LHCN-M2 (cell line): ENCODE data around the gene DCDC1. TPM values are rescaled to one million over a fixed set of nuclear protein-coding genes. Genes with fewer than 3 reads are reported as not detected.
A peak's percentile ranks its signal among the peaks of the same experiment; 100 is the strongest.

ENCODE experiments used
- DNase-seq: peaks from one replicate; pipeline ENCODE4 v3.0.0-alpha.2; 2012; ENCODE audit warnings: low read depth
- total RNA-seq: library from RNA; depleted of rRNA; stranded (reverse); fragments of >200 nt; gene quantifications from 2 replicates; pipeline ENCODE4 v1.2.3, GENCODE V29; 2014

Gene DCDC1
- total RNA-seq, 1 experiment from 2014 or later = 0.40 TPM

DNA sequence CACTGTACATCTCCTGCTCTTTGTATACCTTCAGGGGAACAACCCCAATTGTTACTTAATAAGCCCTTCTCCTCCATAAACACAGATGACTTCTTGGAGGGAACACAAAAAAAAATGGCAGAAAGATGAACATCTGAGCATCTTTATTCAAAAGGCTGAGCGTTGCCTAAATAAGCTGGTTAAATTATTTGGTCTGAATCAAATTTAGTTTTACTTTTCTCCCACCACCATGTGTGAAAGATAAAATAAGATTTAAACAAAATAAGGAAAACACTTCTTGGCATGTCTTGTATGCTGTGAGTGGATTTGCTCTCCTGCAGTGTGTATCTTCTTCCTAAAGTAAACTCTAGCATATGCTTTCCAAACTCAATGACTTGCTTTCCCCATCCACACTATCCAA lies 137.9 kb downstream of the DCDC1 start:
- DNase-seq = no peak

DNA sequence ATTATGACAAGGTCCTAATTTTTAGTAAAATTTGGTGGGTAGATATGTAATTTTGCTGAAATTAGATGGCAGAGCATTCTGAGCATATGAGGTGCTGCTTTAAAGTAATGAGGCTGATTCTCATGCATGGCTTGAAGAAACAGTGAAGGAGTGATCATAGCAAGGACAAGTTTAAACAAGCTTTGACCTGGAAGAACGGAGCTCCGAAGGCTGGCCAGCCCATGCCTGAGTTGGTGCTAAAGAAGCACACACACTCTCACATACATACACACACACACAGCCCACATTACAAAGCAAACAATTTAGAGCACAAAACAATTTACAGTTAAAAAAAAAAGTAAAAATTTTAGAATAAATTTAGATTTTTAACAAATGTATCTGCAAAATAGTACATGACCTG lies 150.7 kb downstream of the DCDC1 start:
- DNase-seq = no peak

DNA sequence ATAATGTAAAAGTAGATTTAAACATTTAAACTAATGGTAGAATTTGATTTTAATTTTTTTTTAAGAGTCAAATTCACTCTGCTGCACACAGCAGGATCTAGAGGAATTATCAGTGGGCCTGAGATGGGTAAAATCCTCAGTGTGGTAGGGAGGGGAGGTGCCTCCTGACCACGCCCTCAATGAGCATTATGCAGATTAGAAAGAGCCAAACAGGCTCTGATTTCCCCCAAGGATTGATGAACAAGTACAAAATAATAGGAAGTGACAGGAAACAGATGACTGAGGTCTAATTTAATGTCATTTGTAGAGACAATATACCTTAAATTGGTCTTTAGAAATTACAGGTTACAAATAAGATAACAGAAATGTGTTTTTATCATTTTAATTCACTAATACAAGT lies 155.2 kb downstream of the DCDC1 start:
- DNase-seq = no peak

DNA sequence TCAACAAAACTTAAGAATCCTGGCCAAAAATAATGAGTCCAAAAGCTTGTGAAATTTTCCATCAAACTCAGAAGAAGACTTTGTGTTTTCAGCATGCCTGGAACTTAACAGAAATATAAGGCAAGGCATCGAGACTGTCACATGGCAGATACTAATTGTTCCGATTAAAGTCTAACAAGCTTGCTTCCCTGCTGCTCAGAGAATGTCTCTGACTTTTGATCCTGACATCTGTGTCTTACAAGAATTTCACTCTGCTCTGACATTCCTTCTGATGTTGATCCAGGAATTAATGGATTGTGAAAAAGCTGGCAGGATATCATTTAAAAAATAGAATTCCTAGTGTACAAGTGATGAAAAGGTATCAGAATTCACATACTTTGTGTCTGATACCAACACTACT lies 170.2 kb downstream of the DCDC1 start:
- DNase-seq = no peak

DNA sequence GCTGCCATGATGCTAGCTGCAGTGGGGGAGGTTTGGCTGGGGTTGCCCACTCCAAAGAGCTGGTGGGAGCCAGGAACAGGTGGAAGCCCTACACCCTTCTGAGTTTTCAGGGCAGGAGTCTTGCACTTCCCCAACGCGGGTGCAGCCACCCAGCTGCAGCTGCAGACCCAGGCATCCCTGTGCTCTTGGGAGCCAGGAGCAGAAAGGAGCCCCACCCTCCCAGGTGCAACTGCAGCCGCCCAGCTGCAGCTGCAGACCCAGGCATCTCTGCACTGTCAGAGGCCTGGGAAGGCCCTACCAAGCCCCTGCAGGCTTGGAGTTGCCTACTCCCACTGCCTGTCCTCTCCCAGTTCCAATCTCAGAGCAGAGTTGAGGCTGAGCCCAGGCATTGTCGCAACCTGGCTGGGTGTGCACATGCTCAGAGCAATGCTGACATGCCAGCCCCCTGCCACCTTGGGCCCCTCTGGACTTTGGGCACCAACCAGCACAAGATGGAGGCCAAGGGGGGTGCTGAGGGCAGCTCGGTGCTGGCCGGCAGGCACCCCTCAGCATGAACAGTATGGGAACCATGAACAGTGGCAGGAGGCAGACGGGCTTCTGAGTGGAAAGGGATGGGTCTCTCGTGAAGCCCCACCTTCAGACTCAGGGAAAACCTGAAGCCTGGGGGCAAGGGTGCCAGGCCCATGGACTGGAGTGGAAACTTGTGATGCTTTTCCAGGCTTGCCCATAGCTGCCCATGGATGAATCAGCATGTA lies 195.4 kb downstream of the DCDC1 start:
- DNase-seq = no peak

DNA sequence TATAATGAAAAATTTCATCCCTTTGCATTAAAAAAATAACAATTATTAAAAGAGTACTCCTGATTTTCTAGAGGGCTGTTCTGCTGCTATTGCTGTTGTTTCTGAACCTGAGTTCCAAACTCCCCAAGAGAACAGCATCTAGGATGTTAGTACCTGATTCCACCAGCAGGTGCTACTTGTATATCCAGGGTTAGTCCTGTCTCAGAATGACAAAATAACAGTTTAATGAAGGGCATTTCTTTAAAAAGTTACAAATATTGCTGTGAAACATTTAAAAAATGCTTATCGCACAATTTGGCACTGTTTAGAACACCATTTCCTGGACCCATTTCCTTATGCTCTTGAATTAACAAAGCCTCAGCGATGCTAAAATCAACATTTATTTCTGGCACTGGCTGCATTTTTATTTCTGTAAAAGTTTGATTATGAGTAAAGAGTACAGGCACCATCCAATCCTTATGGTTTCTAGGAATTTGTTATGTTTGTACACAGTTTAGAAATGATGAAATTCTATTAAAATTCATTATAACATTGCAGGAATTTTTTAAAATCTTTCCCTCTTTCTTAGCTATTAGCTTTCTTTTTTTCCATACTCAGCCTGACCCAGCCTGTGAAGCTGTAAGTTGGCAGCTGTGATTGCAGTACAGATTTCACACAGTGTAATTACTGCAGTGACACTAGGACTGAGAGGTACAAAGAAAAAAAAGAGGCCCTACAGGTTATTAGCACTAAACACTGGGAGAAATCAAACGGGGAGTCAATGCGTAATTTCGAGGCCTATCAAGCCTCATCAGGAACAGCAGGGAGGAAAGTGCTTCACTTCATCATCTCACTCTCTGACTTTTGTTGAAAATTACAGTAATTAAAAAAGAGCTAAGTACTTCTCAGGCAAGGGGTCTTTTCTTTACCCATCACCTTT lies 208.8 kb downstream of the DCDC1 start:
- DNase-seq = peak; percentile 5

DNA sequence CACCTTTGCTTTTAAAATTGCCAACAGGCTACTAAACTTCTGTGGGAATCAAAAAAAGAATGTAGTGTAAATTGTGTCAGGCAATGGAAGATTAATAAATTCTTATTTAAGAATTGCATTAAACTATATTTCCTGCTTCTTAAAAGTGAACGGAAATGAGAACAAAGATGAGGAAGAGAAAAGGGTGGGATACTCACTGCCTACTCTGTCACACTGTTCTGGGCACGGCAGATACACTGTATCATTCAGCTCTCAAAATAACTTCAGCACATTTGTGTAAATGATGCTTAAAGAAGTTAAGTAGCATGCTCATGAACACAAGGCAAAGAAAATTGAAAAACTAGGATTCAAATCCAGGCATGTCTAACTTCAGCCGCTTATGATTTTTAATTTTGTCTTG lies 218.7 kb downstream of the DCDC1 start:
- DNase-seq = no peak

DNA sequence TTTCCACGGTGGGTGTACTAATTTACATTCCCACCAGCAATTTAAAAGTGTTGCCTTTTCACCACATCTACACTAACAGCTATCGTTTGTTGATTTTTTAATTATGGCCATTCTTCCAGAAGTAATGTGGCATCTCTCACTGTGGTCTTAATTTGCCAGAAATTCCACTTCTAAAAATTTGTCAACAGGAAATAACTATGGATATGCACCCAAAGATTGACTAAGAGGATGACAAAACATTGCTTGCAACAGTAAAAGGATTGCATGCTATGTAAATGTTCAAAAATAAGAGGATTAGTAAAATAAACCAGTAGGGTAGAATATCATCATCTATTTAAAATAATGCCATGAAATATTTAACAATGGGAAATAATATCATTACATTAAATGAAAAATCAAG lies 219.5 kb downstream of the DCDC1 start:
- no peak for DNase-seq

DNA sequence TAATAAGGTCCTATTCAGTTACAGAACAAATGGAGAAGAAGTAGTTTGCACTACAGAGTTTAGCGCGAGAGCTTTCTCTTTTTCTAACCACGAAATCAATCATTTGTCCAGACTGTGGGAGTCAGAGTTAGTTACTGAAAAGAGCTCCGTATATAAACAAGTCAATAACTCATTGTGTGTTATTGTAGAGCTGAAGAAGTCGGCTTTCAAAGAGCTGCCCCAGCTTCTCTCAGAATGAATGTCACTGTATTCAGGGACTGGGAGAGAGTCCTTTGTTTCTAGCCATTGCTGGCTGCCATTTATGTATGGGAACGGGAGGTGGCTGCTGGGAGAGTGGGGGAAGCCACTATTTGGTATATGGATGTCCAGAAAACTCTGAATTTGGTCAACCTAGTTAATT lies 227.8 kb downstream of the DCDC1 start:
- no peak for DNase-seq

DNA sequence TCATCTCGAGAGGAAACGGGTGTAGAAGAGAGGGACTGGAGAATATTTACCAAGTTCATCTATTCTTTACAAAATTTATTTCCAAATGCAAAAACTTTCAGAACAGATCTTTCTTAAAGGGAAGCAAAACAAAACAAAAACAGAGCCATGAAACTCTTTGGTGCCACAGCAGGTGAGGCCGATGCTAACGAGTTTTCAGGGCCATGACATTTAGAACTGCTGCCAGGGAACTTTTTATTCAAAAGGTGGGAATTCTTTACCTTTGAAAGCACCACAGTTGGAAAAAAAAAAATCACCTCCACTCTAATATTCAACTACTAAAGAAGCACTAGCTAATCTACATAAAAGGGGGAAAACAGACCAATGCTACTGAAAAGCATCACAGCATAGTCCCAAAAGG lies 230.1 kb downstream of the DCDC1 start:
- DNase-seq = no peak

DNA sequence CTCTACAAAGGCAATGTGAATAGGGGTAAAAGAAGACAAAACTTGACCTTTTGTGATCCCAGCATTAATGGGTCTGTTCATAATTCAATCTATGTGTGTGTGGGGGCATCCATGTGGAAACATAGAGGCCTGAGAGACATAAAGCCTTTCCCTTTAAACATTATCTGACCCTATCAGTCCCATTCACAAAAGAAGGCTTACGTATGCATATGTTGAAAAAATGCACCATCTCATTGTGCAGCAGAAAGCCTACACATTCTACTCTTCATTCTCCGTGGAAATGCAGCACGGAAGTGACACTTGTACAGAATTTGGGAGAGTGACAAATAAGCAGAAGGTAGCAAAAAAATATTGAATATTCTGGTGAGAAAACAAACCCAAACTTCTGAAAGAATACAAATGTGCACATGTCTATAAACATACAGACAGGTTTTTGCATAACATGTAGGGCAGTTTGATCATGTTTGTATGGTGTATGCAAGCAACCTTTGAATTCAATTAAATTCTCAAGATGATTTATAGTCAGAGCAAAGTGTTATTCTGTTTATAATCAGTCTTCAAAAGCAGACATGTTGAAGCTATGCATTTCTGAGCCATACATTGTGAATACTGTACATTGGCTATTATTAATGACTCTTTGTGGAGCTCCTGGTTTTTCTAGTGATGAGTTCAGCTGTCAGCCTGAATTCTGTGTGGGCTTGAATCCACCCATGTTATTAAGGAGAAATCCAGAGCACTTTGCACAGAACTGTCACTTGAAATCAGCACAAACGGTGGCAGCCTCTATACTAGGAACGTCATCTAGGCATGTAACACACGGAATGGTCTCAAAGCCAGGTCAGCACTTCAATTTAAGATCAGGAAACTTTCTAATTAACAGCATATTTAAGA lies 236.8 kb downstream of the DCDC1 start:
- DNase-seq = no peak

DNA sequence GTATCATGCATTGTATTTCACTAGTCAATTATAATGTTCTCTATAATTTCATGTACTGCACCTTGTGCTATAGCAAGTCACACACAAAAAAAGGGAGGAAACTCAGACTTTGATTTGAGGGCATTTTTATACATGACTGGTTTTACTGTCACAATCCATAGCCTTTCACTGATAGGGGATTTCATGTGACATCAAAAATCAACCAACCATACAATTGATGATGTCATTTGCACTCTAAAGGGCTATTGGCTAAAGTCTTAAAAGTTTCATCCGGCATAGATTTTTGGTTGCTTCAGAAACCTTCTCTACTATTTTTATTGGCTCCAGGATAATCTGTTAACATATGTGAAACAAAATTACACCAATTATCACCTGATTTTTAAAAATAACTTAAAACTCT lies 237.8 kb downstream of the DCDC1 start:
- DNase-seq = no peak

DNA sequence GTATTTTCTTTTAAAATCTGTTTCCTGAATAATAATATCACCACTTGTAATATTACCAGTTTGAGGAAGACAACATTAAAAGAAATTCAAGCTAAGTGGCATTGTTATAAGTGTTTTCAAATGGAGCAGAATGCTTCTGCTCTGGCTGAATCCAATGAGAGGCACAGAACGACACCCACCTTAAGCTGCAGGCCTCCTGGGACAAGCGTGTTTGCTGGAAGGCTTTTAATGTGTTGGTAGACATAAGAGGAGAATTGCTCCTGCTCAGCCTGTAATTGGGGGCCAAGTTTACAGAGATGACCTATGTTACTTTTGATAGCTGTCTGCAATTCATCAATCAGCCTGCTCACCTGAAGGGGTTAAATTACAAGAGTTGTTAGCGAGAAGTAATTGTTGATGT lies 242.2 kb downstream of the DCDC1 start:
- no peak for DNase-seq

DNA sequence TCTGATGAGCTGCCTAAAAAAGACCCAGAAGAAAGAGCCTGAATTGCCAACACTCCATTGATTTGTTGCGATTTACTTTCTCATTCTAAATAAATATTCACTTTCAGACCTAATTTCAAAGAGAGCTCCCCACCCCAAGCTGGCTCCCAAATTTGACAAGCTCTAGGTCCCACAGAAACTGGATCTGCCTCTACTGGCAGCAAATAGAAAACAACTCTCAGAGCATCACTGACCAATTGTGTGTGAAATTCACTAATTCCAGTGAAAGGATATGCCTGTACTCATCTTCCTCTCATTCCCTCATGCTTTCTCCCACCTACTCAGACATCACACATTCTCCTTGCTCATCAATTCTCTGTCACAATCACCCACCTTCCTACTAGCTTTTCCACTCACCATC lies 249.1 kb downstream of the DCDC1 start:
- no peak for DNase-seq

DNA sequence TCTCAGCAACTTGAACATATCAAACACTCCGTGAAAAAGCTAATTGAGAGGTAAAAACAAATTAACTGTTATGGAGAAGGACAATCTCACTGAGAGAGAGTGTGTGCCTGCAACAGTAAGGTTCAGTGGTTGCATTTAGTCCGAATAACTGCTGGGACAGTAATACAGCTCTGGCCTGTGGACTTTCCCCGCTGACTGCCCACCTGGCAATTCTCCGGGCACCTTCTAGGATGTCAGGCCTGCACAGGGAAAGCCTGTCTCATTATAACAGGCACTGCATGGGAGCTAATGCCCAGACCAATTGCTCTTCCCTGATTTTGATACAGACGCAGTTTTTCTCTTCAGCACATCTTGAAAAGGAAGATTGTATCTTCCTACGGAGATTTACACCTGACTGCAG lies 251.0 kb downstream of the DCDC1 start:
- DNase-seq = no peak

DNA sequence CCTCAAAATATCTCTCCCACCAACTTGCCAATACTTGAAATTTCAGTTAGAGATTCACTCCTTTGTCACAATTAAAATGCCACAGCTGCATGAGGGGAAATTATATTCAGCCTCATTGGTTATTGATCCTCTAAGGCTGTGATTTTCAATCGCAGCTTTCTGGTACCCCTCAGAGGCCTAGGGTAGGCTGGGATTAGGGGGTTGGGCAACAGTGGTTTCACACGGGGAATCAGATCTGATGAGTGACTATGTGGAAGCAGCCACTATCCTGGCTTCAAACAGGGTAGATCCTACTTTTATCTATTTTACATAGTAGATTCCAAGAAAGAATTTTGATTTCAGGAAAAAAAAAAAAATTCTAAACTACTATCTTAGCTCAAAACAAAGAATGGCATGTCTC lies 252.5 kb downstream of the DCDC1 start:
- DNase-seq = no peak

DNA sequence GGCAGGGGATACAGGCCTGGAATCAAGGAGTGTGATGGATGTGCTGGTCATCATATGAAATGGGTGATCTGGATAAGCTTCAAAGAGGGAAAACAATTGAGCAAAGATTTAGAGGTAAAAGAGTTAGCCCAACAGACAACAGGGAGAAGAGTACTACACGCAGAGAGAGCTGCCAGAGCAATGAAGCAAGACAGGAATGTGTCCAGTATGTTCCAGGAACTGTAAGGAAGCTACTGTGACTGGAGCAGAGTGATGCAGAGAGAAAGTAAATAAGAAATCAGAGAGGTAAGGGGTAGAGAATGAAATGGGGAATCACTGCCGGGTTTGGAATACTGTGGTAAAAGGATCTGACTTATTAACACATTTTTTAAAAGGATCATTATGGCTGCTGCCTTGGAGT lies 255.1 kb downstream of the DCDC1 start:
- no peak for DNase-seq

DNA sequence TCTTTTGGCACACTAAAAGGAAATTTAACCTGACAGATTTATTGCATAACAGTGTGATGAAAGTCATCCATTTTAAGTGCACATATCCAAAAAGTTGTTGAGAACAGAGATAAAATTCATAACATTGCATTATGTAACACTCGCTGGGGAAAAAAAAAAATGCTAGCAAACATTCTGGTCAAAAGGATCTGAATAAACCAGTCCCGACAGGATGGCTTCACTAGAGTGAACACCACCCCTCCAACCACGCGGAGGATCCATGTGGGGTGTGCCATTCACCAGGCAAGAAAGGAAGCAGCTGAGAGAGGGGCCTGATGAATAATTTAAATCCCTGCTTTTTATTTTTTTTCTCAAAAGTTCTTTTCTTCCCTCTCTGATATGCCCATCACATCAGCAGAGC lies 258.7 kb downstream of the DCDC1 start:
- no peak for DNase-seq

DNA sequence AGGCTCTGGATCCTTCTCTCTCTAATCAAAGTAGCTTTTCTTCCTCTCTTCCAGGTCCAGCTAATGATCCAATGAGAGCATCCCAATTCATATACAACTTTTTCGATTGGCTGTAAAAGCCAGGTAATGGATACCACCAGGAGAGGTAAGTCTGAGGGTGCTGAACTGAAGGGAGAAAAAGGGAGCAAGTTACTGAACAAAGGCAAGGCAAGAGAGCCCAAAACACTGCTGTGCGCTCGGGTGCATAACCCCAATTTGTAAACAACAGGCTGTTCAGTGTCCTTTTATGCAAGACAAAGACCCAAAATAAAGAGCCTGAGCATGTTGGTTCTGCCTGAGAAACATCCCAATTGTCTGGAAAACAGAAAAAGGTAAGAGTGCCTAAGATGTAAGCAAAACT lies 260.1 kb downstream of the DCDC1 start:
- DNase-seq = no peak

DNA sequence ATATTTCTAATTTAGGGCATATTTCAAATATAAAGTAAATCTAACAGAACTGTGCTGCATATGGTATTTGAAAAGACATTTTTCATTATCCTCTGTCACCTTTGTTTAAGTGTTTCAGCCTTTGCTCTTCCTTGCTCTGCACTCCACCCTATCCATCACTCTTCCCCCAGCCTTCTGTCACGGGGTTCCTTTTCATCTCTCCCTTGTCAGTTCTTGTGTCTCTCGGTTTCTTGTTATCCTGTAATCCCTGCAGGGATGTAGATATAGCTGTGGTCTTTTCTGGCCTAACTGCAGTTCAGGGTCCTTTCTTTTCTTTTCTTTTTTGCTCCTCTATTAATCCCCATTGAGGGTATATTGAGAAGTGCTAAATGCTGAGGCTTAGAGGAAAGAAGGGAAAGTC lies 261.9 kb downstream of the DCDC1 start:
- DNase-seq = no peak

DNA sequence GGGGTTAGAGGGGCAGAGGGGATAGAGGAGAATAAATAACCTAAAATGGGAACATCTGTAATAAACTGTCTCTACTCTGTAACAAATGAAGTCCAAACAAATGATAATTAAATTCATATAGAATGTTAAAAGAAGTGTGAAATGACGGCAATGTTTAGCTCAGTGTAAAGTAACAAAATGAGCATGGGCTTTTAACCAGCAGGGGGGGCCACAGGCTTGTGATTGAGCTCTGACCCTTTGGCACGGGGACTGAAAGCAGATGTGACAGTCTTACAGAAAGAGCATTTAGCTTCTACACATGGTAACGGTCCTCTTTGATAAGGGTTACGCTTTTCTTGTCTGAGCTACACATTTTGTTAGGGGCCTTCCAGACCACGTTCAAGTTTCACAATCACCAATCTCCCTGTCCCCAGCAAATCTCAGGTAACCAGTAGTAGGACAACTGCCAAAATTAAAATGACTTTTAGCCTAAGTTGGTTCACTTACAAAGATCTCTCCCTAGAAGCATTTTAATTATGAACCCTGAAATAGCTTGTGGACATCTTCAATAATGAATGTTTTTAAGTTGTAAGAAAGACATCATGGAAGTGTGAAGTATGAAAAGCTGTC lies 262.5 kb downstream of the DCDC1 start:
- peak; percentile 37 for DNase-seq

DNA sequence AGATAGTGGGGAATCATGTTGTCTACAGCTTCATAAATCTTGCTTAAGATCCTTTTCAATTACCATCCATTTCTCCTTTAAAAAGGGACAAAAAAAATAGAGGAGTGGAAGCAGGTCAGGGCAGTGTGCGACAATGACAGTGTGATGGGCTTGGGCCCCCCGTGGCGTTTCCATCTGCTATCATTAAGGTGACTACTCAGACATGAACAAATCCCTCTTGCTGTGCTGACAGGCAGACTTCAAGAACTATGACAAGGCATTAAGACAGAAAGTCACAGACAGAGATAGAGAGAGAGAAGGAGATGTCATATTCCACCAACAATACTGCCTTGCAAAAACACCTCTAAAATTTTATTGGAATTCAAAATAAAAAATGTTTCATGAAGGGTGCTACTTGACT lies 263.2 kb downstream of the DCDC1 start:
- DNase-seq = no peak
